Measurements from ENCODE around the gene RCOR3. TPM values are rescaled to one million over a fixed set of nuclear protein-coding genes. Genes with fewer than 3 reads are reported as not detected.

The RCOR3 gene
- total and polyA plus RNA-seq, 10 of the 15 experiments (the other 5 are each of a cell fraction or from before 2014, with no cell fraction given): 8.0 to 55.0 (median 25.1) TPM

- TF ChIP-seq ELK1 (IDR thresholded peaks at IDR 0.05; ENCODE audit: low read depth, low read length) (no peak), TARDBP (IDR thresholded peaks at IDR 0.05; ENCODE audit: borderline replicate concordance) (no peak), KDM1A (IDR thresholded peaks at IDR 0.05; ENCODE audit: borderline replicate concordance) (no peak), YY1 (IDR thresholded peaks at IDR 0.05; ENCODE audit: low read depth, low read length) (peak; percentile 21; the same call in 1 of the 2 replicates), RB1 (IDR thresholded peaks at IDR 0.05; ENCODE audit: borderline replicate concordance) (no peak), POLR2A (IDR thresholded peaks at IDR 0.05; ENCODE audit: low read depth, low read length) (peak; percentile 57; the same call in 1 of the 2 replicates), CTCF (IDR thresholded peaks at IDR 0.05 in 2 of 3, conservative IDR thresholded peaks at IDR 0.05 in 1 of 3; ENCODE audit: control insufficient read depth in 2 of 3, extremely low read depth in 1 of 3, insufficient read depth in 1 of 3, low read depth in 3 of 3, low read length in 3 of 3) (no peak), CHD1 (IDR thresholded peaks at IDR 0.05; ENCODE audit: low read depth, low read length) (no peak)
Observed at GRCh38 chr1:211327346-211327921, 68.3 kb downstream of the RCOR3 start (continued).

All from GM12878 (cell line).